Panc1 (cell line): ENCODE measurements around the gene GEMIN7. TPM values are rescaled to one million over a fixed set of nuclear protein-coding genes. Genes with fewer than 3 reads are reported as not detected.
"Not testable (repeated sequence)": the region's sequence is repeated elsewhere in the genome, so short reads cannot be mapped to it uniquely, and the experiment has no call there.

Source experiments
- ATAC-seq: fragments of 200-7000 bp; cut with Tn5 transposase; 2 replicates; pipeline ENCODE4 v1.9.1; 2020; ENCODE audit warnings: mild to moderate bottlenecking, moderate library complexity
- BruUV-seq: library from RNA; stranded (reverse); fragments of 400-500 nt; replicated peaks from 2 replicates; lab custom pipeline; 2021; lab: Mats Ljungman, UMichigan
- CTCF ChIA-PET: fragments of 300-600 bp; sonication (Branson Sonifier 250); formaldehyde crosslinking; loops from one replicate; lab custom pipeline; 2022; ENCODE audit warnings: antibody characterized with exemption; lab: Charles Lee
- POLR2A ChIA-PET: fragments of 300-600 bp; sonication (Branson Sonifier 250); formaldehyde crosslinking; loops from one replicate; lab custom pipeline; 2022; ENCODE audit warnings: antibody characterized with exemption; lab: Charles Lee
- DNase-seq: peaks from one replicate; pipeline ENCODE4 v3.0.0-alpha.2; 2010; ENCODE audit warnings: low read depth, low spot score
- H3K27ac ChIP-seq: 2 replicates; pipeline ENCODE4 v1.5.1; 2011; ENCODE audit warnings: mild to moderate bottlenecking, low read length, inconsistent platforms
- H3K27me3 ChIP-seq: fragments of 200-500 bp; sonication (Bioruptor generic); 2 replicates; pipeline ENCODE4 v1.6.0; 2014; ENCODE audit warnings: low read length, inconsistent platforms; ENCODE audit not compliant: control insufficient read depth, insufficient read depth
- H3K36me3 ChIP-seq: fragments of 200-500 bp; sonication (Bioruptor generic); 2 replicates; pipeline ENCODE4 v1.5.1; 2014; ENCODE audit warnings: inconsistent platforms, mild to moderate bottlenecking, low read length, moderate library complexity; ENCODE audit not compliant: control insufficient read depth, insufficient read depth
- H3K4me1 ChIP-seq: 2 replicates; pipeline ENCODE4 v1.5.1; 2011; ENCODE audit warnings: inconsistent platforms, mild to moderate bottlenecking, low read length, moderate library complexity; ENCODE audit not compliant: control insufficient read depth, insufficient read depth
- H3K4me3 ChIP-seq, 2 experiments: 2 replicates each; pipeline ENCODE4 v1.5.1; 2011 to 2012; ENCODE audit warnings: low read depth in 2 of 2, low read length in 2 of 2, mild to moderate bottlenecking in 2 of 2, inconsistent platforms in 1 of 2, moderate library complexity in 1 of 2
- H3K9me3 ChIP-seq: fragments of 200-500 bp; sonication (Bioruptor generic); 2 replicates; pipeline ENCODE4 v1.5.1; 2014; ENCODE audit warnings: low read depth, mild to moderate bottlenecking, inconsistent platforms, low read length, moderate library complexity; ENCODE audit not compliant: control insufficient read depth, insufficient read depth
- CTCF ChIP-seq: fragments of 450-650 bp; IDR thresholded peaks from 2 replicates; pipeline ENCODE4 v1.5.1; 2017; ENCODE audit warnings: mild to moderate bottlenecking
- POLR2AphosphoS5 ChIP-seq: IDR thresholded peaks from 2 replicates; pipeline ENCODE4 v1.6.1; 2012; ENCODE audit warnings: mild to moderate bottlenecking, low read depth, low read length, moderate library complexity
- REST ChIP-seq, 2 experiments: IDR thresholded peaks; 2 replicates each; pipeline ENCODE4 v1.6.1; 2011 to 2012; ENCODE audit warnings: low read depth in 2 of 2, control low read depth in 1 of 2, low read length in 1 of 2, mild to moderate bottlenecking in 1 of 2, moderate library complexity in 1 of 2; ENCODE audit not compliant: insufficient read depth in 1 of 2
- SIN3A ChIP-seq: IDR thresholded peaks from 2 replicates; pipeline ENCODE4 v1.6.1; 2012; ENCODE audit warnings: low read depth, mild to moderate bottlenecking, low read length, moderate library complexity, borderline replicate concordance; ENCODE audit not compliant: insufficient read depth
- TCF7L2 ChIP-seq: IDR thresholded peaks from 2 replicates; pipeline ENCODE4 v1.6.1; 2011; ENCODE audit warnings: mild to moderate bottlenecking, low read depth, low read length, inconsistent platforms
- in situ Hi-C: cut with HindIII; loops from 2 replicates; pipeline ENCODE4 v1.10.0; 2016; ENCODE audit warnings: low sequenced_read_pairs, low pct_unique_long_range_greater_than_20kb
- intact Hi-C: fragments of 100-400 bp; cut with micrococcal nuclease; formaldehyde crosslinking; loops from one replicate; pipeline ENCODE4 v1.10.0; 2022; ENCODE audit not compliant: unreplicated experiment
- total RNA-seq: library from RNA; stranded (reverse); gene quantifications from one replicate; pipeline ENCODE4 v1.2.1, GENCODE V29; 2021; ENCODE audit not compliant: unreplicated experiment

Gene GEMIN7
- total RNA-seq, 1 experiment from 2014 or later: 29.5 TPM

- Histone ChIP-seq H3K36me3 (no peaks in the 10 kb centered on the region), H3K27me3 (no peaks in the 10 kb centered on the region), H3K9me3 (no peaks in the 10 kb centered on the region), H3K27ac (no peak overlapping the region), H3K4me1 (peaks cover 4% of the 10 kb centered on the region; the same call in 1 of the 2 replicates), H3K4me3 (no peak overlapping the region)
- ChIA-PET POLR2A (no interaction called here), CTCF (no interaction called here)
- TF ChIP-seq SIN3A: no peak
- TF ChIP-seq CTCF: no peak
- no peak for TF ChIP-seq REST (IDR thresholded peaks at IDR 0.05; ENCODE audit: insufficient read depth in 1 of 2, low read depth in 2 of 2, low read length in 1 of 2)
- no peak for TF ChIP-seq POLR2AphosphoS5
- TF ChIP-seq TCF7L2: no peak
- ATAC-seq: peak; percentile 58
- intact Hi-C loops: no loop called here
- DNase-seq: no peak
- no TSS peak for BruUV-seq
- in situ Hi-C loops: no loop called here
Observed at GRCh38 chr19:45118106-45118505, 39.0 kb downstream of the GEMIN7 start.

- H3K4me1 ChIP-seq, DNase-seq, BruUV-seq, H3K36me3 ChIP-seq, H3K4me3 ChIP-seq, CTCF ChIA-PET, POLR2A ChIA-PET, ATAC-seq, in situ Hi-C loops, intact Hi-C loops, H3K9me3 ChIP-seq, H3K27me3 ChIP-seq, H3K27ac ChIP-seq: not testable (repeated sequence)
Observed at GRCh38 chr19:45118591-45119355, 39.7 kb downstream of the GEMIN7 start.

- TF ChIP-seq SIN3A (no peak), CTCF (no peak), POLR2AphosphoS5 (no peak), TCF7L2 (no peak), REST (IDR thresholded peaks at IDR 0.05; ENCODE audit: insufficient read depth in 1 of 2, low read depth in 2 of 2, low read length in 1 of 2) (no peak)
- intact Hi-C loops (no loop called here), in situ Hi-C loops (no loop called here)
- POLR2A ChIA-PET: no interaction called here
- no peaks in the 10 kb centered on the region for H3K36me3 ChIP-seq
- H3K4me1 ChIP-seq: peaks cover 4% of the 10 kb centered on the region; the same call in 1 of the 2 replicates
- no peaks in the 10 kb centered on the region for H3K27me3 ChIP-seq
- no peak overlapping the region for H3K27ac ChIP-seq
- CTCF ChIA-PET: no interaction called here
- no peaks in the 10 kb centered on the region for H3K9me3 ChIP-seq
- no peak overlapping the region for H3K4me3 ChIP-seq
- no peak for ATAC-seq
- no TSS peak for BruUV-seq
- no peak for DNase-seq
Observed at GRCh38 chr19:45119582-45119981, 40.5 kb downstream of the GEMIN7 start.
